Loucy (cell line): Measurements from ENCODE around the gene RPH3AL.

ENCODE experiments used
- EZH2phosphoT487 ChIP-seq: fragments of 200-600 bp; IDR thresholded peaks from 2 replicates; pipeline ENCODE4 v1.6.1; 2018; ENCODE audit warnings: antibody characterized with exemption, mild to moderate bottlenecking, moderate library complexity, borderline replicate concordance
- TF ChIP-seq, protein P1 (sequence below): fragments of 200-600 bp; sonication (generic); conservative IDR thresholded peaks from 2 replicates; pipeline ENCODE4 v1.5.1; 2014; ENCODE audit warnings: mild to moderate bottlenecking, antibody characterized with exemption, low read length

DNA sequence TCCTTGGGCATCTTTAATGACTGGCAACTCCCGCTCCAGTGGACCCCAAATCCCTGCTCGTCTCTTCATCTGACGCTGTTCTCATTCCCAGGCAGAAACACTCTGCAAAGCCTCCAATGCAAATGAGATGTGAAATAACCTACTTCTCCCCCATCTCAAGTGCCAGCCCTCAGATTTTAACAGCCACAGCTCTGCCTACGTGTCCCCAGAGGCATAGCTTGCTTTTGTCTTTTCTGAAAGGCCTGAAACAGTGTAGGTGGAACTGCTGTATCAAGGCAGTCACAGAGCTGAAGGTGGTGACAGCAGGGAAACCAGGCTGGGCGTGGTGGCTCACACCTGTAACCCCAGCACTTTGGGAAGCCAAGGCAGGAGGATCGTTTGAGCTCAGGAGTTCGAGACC is 14.7 kb downstream of the RPH3AL start:
- TF ChIP-seq, protein P1, sequence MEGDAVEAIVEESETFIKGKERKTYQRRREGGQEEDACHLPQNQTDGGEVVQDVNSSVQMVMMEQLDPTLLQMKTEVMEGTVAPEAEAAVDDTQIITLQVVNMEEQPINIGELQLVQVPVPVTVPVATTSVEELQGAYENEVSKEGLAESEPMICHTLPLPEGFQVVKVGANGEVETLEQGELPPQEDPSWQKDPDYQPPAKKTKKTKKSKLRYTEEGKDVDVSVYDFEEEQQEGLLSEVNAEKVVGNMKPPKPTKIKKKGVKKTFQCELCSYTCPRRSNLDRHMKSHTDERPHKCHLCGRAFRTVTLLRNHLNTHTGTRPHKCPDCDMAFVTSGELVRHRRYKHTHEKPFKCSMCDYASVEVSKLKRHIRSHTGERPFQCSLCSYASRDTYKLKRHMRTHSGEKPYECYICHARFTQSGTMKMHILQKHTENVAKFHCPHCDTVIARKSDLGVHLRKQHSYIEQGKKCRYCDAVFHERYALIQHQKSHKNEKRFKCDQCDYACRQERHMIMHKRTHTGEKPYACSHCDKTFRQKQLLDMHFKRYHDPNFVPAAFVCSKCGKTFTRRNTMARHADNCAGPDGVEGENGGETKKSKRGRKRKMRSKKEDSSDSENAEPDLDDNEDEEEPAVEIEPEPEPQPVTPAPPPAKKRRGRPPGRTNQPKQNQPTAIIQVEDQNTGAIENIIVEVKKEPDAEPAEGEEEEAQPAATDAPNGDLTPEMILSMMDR, result no peak
- no peak for TF ChIP-seq EZH2phosphoT487
